ENCODE measurements around the gene TEKT1. TPM values are rescaled to one million over a fixed set of nuclear protein-coding genes. Genes with fewer than 3 reads are reported as not detected.

TEKT1 gene
- total RNA-seq, 1 experiment from 2014 or later = not detected

- TF ChIP-seq CTCF (IDR thresholded peaks at IDR 0.05; ENCODE audit: unreplicated experiment) = no peak
- peaks cover 25% of the 10 kb centered on the region for H3K4me1 Mint-ChIP-seq (ENCODE audit: low read depth, unreplicated experiment)
Observed at GRCh38 chr17:6753006-6753445, 78.5 kb downstream of the TEKT1 start.

GRCh38 chr17:6752068-6752909 lies 79.2 kb downstream of the TEKT1 start:
- intact Hi-C loops (cut with micrococcal nuclease; ENCODE audit: unreplicated experiment) = no loop called here
- TF ChIP-seq CTCF (IDR thresholded peaks at IDR 0.05; ENCODE audit: unreplicated experiment) = no peak
- peaks cover 15% of the 10 kb centered on the region for H3K36me3 Mint-ChIP-seq (ENCODE audit: insufficient read depth, unreplicated experiment)
- BruUV-seq (replicated peaks) = no TSS peak
- no peaks in the 10 kb centered on the region for H3K9me3 Mint-ChIP-seq (ENCODE audit: low read depth, unreplicated experiment)
- H3K27me3 Mint-ChIP-seq (ENCODE audit: unreplicated experiment) = no peaks in the 10 kb centered on the region
- peaks cover 25% of the 10 kb centered on the region for H3K4me1 Mint-ChIP-seq (ENCODE audit: low read depth, unreplicated experiment)
- no peak for DNase-seq
- H3K4me3 Mint-ChIP-seq (ENCODE audit: low read depth, unreplicated experiment) = no peak overlapping the region
- CTCF ChIA-PET = no interaction called here
- peak overlapping the region; percentile 73 for H3K27ac Mint-ChIP-seq (ENCODE audit: unreplicated experiment)

More at GRCh38 chr17:6753006-6753445, 78.5 kb downstream of the TEKT1 start:
- no peak overlapping the region for H3K4me3 Mint-ChIP-seq (ENCODE audit: low read depth, unreplicated experiment)
- intact Hi-C loops (cut with micrococcal nuclease; ENCODE audit: unreplicated experiment) = no loop called here
- H3K36me3 Mint-ChIP-seq (ENCODE audit: insufficient read depth, unreplicated experiment) = peaks cover 15% of the 10 kb centered on the region
- H3K27me3 Mint-ChIP-seq (ENCODE audit: unreplicated experiment) = peaks cover 6% of the 10 kb centered on the region
- BruUV-seq (replicated peaks) = no TSS peak
- DNase-seq = no peak
- no peaks in the 10 kb centered on the region for H3K9me3 Mint-ChIP-seq (ENCODE audit: low read depth, unreplicated experiment)
- CTCF ChIA-PET = no interaction called here
- H3K27ac Mint-ChIP-seq (ENCODE audit: unreplicated experiment) = peak overlapping the region; percentile 73

GRCh38 chr17:6749519-6749918 lies 82.0 kb downstream of the TEKT1 start:
- no TSS peak for BruUV-seq (replicated peaks)
- no peaks in the 10 kb centered on the region for H3K36me3 Mint-ChIP-seq (ENCODE audit: insufficient read depth, unreplicated experiment)
- H3K27me3 Mint-ChIP-seq (ENCODE audit: unreplicated experiment) = peaks cover 10% of the 10 kb centered on the region
- DNase-seq = no peak
- H3K9me3 Mint-ChIP-seq (ENCODE audit: low read depth, unreplicated experiment) = no peaks in the 10 kb centered on the region
- CTCF ChIA-PET = no interaction called here
- peaks cover 16% of the 10 kb centered on the region for H3K4me1 Mint-ChIP-seq (ENCODE audit: low read depth, unreplicated experiment)
- no peak overlapping the region for H3K27ac Mint-ChIP-seq (ENCODE audit: unreplicated experiment)
- no peak for TF ChIP-seq CTCF (IDR thresholded peaks at IDR 0.05; ENCODE audit: unreplicated experiment)
- H3K4me3 Mint-ChIP-seq (ENCODE audit: low read depth, unreplicated experiment) = no peak overlapping the region
- intact Hi-C loops (cut with micrococcal nuclease; ENCODE audit: unreplicated experiment) = no loop called here

- DNase-seq = no peak
Observed at GRCh38 chr17:6748617-6749016, 82.9 kb downstream of the TEKT1 start.

More at GRCh38 chr17:6748617-6749016, 82.9 kb downstream of the TEKT1 start:
- H3K27ac Mint-ChIP-seq (ENCODE audit: unreplicated experiment) = no peak overlapping the region
- H3K36me3 Mint-ChIP-seq (ENCODE audit: insufficient read depth, unreplicated experiment) = no peaks in the 10 kb centered on the region
- no peak overlapping the region for H3K4me3 Mint-ChIP-seq (ENCODE audit: low read depth, unreplicated experiment)
- no TSS peak for BruUV-seq (replicated peaks)
- peaks cover 10% of the 10 kb centered on the region for H3K27me3 Mint-ChIP-seq (ENCODE audit: unreplicated experiment)
- no peak for TF ChIP-seq CTCF (IDR thresholded peaks at IDR 0.05; ENCODE audit: unreplicated experiment)
- CTCF ChIA-PET = no interaction called here
- H3K9me3 Mint-ChIP-seq (ENCODE audit: low read depth, unreplicated experiment) = no peaks in the 10 kb centered on the region
- intact Hi-C loops (cut with micrococcal nuclease; ENCODE audit: unreplicated experiment) = no loop called here
- peaks cover 16% of the 10 kb centered on the region for H3K4me1 Mint-ChIP-seq (ENCODE audit: low read depth, unreplicated experiment)

Other genes with a start within 250 kb of the TEKT1 start
- gene KIAA0753, start 191.0 kb downstream of the TEKT1 start, total RNA-seq (2022) = 19.8 and 25.9 TPM in 2 replicates
- 95.2 and 105 TPM in 2 replicates for gene TXNDC17, start 190.7 kb downstream of the TEKT1 start, total RNA-seq (2022)
- 15.1 and 19.9 TPM in 2 replicates for gene MED31, start 180.1 kb downstream of the TEKT1 start, total RNA-seq (2022)
- 1.8 and 3.1 TPM in 2 replicates for gene C17orf100, start 180.0 kb downstream of the TEKT1 start, total RNA-seq (2022)
- 0.71 and 3.1 TPM in 2 replicates for gene SLC13A5, start 118.4 kb downstream of the TEKT1 start, total RNA-seq (2022)
- gene XAF1, start 75.7 kb downstream of the TEKT1 start, total RNA-seq (2022) = 57.1 and 168 TPM in 2 replicates
- gene FBXO39, start 55.5 kb downstream of the TEKT1 start, total RNA-seq (2022) = 0.59 and 1.5 TPM in 2 replicates
- gene ALOX12, start 164.3 kb upstream of the TEKT1 start, total RNA-seq (2022) = not detected in 2 replicates
- 120 and 124 TPM in 2 replicates for gene RNASEK, start 180.9 kb upstream of the TEKT1 start, total RNA-seq (2022)
- not detected in 2 replicates for gene BCL6B, start 191.3 kb upstream of the TEKT1 start, total RNA-seq (2022)
- 10.4 and 11.6 TPM in 2 replicates for gene SLC16A13, start 204.3 kb upstream of the TEKT1 start, total RNA-seq (2022)
- gene SLC16A11, start 212.4 kb upstream of the TEKT1 start, total RNA-seq (2022) = not detected in 2 replicates
- not detected in 2 replicates for gene CLEC10A, start 248.5 kb upstream of the TEKT1 start, total RNA-seq (2022)